HUES48 (cell line): Measurements from ENCODE around the gene BRF1.
"Not testable (repeated sequence)": the region's sequence is repeated elsewhere in the genome, so short reads cannot be mapped to it uniquely, and the experiment has no call there.

ENCODE experiments used
- H3K27ac ChIP-seq: one replicate; pipeline ENCODE4 v1.7.0; 2013; ENCODE audit warnings: low read depth, low read length, inconsistent platforms
- H3K27me3 ChIP-seq: 2 replicates; pipeline ENCODE4 v1.6.1; 2013; ENCODE audit warnings: mild to moderate bottlenecking, low read length; ENCODE audit not compliant: control insufficient read depth, insufficient read depth
- H3K36me3 ChIP-seq: 2 replicates; pipeline ENCODE4 v1.6.1; 2013; ENCODE audit warnings: low read length; ENCODE audit not compliant: control insufficient read depth, insufficient read depth
- H3K4me1 ChIP-seq: 2 replicates; pipeline ENCODE4 v1.6.1; 2013; ENCODE audit warnings: mild to moderate bottlenecking, low read length; ENCODE audit not compliant: control insufficient read depth, insufficient read depth
- H3K4me3 ChIP-seq: 2 replicates; pipeline ENCODE4 v1.5.1; 2013; ENCODE audit warnings: mild to moderate bottlenecking, low read depth, low read length
- H3K9ac ChIP-seq: 2 replicates; pipeline ENCODE4 v1.6.1; 2013; ENCODE audit warnings: mild to moderate bottlenecking, low read depth, low read length, moderate library complexity
- H3K9me3 ChIP-seq: 2 replicates; pipeline ENCODE4 v1.6.1; 2013; ENCODE audit warnings: low read length; ENCODE audit not compliant: control insufficient read depth, insufficient read depth

Gene BRF1

DNA sequence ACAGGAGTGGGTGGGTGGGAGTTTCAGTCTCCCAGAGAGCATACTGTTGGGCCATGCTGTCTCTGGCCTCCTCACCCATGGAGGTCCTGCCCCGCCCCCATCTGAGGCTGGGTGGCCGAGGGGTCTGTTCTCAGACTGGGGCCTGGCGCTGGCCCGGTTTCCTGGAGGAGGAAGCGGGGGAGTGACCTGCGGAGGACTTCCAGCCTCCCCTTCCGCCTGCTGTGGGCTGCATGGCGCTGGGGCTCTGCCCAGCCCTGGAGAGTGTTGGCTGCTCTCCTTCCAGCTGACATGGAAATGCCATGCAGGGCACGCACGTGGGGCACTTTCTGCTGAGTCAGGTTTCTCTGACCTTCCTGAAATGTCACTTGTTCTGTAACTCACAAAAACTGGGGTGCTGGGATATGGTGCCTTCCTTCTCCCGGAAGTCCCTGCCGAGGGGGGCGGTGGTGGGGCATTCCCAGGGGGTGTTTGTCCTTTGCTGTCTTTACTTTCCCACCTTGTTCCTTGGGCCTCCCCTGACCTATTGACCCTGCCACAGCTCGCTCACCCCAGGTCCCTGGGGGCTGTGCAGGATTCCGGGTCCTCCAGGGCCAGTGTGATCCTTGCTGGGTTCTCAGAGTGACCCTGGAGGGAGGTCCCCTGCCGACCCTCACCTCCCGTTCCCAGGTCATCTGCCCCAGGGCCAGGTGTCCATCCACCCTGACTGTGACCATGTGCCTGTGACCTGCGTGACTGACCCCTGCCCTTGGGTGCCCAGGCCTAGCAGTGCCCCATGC, 37.4 kb upstream of the BRF1 start:
- no peak overlapping the region for H3K27ac ChIP-seq
- 0 out of 2 replicates have a peak, but pooled peaks cover 3% of the 10 kb centered on the region for H3K4me1 ChIP-seq
- no peaks in the 10 kb centered on the region for H3K9me3 ChIP-seq
- H3K36me3 ChIP-seq: peaks cover 4% of the 10 kb centered on the region; the same call in 1 of the 2 replicates
- H3K27me3 ChIP-seq: no peaks in the 10 kb centered on the region
- no peak overlapping the region for H3K4me3 ChIP-seq
- H3K9ac ChIP-seq: no peak overlapping the region

GRCh38 chr14:105337433-105337832, 36.6 kb upstream of the BRF1 start:
- Histone ChIP-seq H3K36me3 (peaks cover 4% of the 10 kb centered on the region; the same call in 1 of the 2 replicates), H3K9me3 (no peaks in the 10 kb centered on the region), H3K27ac (no peak overlapping the region), H3K4me1 (no peaks in the 10 kb centered on the region), H3K4me3 (no peak overlapping the region), H3K9ac (no peak overlapping the region), H3K27me3 (no peaks in the 10 kb centered on the region)

DNA sequence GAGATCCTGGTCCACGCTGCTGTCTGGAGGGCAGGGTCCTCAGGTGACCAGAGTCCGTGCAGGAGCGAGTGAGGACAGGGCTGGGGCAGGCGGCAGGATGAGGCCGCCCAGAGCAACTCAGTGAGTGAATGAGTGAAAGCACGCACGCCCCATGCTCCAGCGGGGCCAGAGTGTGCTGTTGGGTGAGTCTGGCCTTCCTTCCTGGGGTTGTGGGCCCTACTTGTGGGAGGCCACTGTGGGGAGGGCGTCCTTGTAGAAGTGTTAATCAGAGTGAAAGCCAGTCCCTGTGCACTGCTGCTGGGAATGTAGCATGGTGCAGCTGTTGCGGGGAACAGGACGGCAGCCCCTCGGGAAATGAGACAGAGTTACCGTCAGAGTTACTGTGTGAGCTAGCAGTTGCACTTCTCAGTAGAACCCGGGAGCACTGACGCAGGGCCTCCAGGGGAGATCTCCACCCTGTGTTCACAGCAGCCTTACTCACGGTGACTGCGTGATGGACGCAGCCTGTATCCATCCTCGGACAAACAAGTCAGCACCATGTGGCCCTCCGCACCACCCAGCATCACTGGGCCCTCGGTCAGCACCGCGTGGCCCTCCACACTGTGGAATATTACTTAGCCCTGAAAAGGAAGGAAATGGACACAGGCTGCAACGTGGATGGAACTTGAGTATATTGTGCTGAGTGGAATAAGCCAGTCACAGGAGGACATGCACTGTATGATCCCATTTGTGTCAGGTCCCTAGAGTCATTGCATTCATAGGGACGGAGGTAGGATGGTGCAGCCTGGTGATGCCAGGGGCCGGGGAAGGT, 35.9 kb upstream of the BRF1 start:
- Histone ChIP-seq H3K4me1 (no peaks in the 10 kb centered on the region), H3K27ac (no peak overlapping the region), H3K36me3 (peaks cover 4% of the 10 kb centered on the region; the same call in 1 of the 2 replicates), H3K9me3 (no peaks in the 10 kb centered on the region), H3K9ac (no peak overlapping the region), H3K4me3 (no peak overlapping the region), H3K27me3 (no peaks in the 10 kb centered on the region)

DNA sequence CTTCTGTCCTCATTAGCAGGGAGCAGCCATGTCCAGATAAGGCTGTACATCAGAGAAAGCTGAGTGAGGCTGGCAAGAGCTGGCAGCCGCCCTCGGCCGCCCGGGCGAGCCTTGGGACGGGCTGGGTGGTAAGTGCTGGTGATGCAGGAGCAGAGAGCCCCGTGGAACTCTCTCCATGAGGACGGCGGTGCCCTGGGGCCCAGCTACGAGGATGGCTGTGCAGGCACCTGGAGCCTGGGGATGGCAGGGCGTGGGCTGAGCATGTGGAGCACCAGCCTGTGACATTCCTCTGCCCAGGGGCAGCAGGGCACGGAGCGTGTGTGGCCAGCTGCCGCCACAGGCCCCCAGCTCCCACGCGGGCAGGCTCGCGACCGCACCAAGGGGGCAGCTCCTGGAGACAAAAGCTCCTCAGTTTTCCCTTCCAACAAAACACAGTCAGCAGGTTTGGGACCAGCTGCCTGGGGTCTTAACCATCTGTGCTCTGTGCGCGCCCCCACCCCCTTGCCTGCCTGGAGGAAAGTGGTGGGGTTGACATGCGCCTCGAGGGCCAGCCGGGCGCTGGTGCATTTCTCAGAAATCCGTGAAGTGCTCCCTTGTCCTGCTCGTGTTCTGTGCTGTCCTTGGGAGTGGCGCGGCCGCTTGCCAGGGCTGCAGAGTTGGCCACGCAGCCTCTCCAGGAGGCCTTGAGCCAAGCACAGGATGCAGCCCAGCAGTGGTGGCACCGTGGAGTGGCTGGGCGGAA, 35.1 kb upstream of the BRF1 start:
- no peak overlapping the region for H3K27ac ChIP-seq
- H3K9me3 ChIP-seq: no peaks in the 10 kb centered on the region
- H3K9ac ChIP-seq: no peak overlapping the region
- peaks cover 4% of the 10 kb centered on the region; the same call in 1 of the 2 replicates for H3K36me3 ChIP-seq
- H3K4me1 ChIP-seq: no peaks in the 10 kb centered on the region
- no peaks in the 10 kb centered on the region for H3K27me3 ChIP-seq
- no peak overlapping the region for H3K4me3 ChIP-seq

DNA sequence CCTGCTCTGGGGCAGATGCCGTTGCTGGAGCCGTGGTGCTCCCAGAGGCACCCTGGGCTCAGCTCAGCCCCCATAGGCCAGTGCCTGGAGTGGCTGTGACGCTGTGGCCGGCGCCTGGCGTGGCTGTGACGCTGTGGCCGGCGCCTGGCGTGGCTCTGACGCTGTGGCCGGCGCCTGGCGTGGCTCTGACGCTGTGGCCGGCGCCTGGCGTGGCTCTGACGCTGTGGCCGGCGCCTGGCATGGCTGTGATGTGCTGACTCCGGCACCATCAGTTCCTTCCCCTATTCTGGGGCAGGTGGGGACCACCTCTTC, 34.4 kb upstream of the BRF1 start:
- not testable (repeated sequence) for H3K27ac ChIP-seq, H3K36me3 ChIP-seq, H3K27me3 ChIP-seq, H3K9ac ChIP-seq, H3K4me3 ChIP-seq, H3K9me3 ChIP-seq, H3K4me1 ChIP-seq

DNA sequence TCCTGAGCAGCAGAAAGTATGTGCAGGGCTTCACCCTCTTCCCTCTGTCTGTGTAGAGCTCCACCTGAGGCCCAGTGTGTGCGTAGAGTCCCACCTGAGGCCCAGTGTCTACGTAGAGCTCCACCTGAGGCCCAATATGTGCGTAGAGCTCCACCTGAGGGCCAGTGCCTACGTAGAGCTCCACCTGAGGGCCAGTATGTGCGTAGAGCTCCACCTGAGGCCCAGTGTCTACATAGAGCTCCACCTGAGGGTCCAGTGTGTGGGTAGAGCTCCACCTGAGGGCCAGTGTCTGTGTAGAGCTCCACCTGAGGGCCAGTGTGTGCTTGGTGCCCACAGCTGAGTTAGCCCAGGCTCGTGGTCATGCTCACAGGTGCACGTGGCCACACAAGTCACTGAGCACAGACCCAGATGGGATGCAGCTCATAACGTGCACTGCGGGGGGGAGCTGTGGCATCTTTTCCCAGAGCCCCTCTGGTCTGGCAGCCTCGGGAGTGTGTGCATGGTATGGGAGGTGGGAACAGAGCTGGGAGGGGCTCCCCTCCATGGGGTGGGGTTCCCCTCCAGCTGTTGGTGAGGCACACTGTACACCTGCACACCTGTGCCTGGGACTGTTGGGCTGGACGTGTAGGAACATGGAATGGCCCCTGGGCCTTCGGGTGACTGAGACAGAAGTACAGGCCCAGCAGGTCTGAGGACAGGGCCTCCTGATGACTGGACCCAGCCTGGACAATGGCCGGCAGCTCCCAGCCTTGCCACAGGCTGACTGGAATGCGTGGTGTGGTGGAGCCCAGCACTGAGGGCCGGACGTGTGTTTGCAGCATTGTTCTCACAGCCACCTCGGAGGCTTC, 33.8 kb upstream of the BRF1 start:
- Histone ChIP-seq H3K4me3 (no peak overlapping the region), H3K36me3 (peaks cover 4% of the 10 kb centered on the region; the same call in 1 of the 2 replicates), H3K9ac (no peak overlapping the region), H3K4me1 (peaks cover 8% of the 10 kb centered on the region), H3K27ac (no peak overlapping the region), H3K27me3 (no peaks in the 10 kb centered on the region), H3K9me3 (no peaks in the 10 kb centered on the region)

- Histone ChIP-seq H3K4me1 (peaks cover 11% of the 10 kb centered on the region), H3K9me3 (no peaks in the 10 kb centered on the region), H3K4me3 (no peak overlapping the region), H3K9ac (no peak overlapping the region), H3K27ac (no peak overlapping the region), H3K36me3 (peaks cover 4% of the 10 kb centered on the region; the same call in 1 of the 2 replicates), H3K27me3 (no peaks in the 10 kb centered on the region)
These were observed 33.0 kb upstream of the BRF1 start for GRCh38 chr14:105333613-105334364.

DNA sequence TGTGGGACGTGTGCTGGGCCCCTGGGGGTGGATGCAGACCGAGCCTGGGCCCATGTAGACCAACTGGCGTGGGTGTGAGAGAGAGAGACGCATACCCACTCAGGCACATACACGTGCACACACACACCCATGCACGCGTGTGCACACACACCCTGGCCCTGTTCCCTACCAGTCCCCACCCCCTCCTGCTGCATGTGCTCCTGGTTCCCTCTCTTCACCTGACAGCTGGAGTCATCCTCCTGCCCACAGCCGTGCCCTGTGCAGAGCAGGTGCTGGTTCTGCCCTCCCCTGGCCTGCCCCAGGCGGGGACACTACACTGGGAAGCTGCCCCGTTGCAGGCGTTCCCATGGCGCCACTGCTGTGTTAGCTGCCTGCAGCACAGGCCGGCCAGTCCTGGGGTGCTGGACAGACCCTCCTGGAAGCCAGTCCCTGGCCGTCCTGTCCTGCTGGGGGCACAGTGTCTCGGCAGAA, 32.3 kb upstream of the BRF1 start:
- H3K4me3 ChIP-seq: no peak overlapping the region

GRCh38 chr14:105332350-105332874, 31.6 kb upstream of the BRF1 start:
- Histone ChIP-seq H3K27ac (no peak overlapping the region), H3K4me3 (no peak overlapping the region), H3K9ac (no peak overlapping the region), H3K27me3 (no peaks in the 10 kb centered on the region), H3K4me1 (peaks cover 23% of the 10 kb centered on the region), H3K36me3 (peaks cover 4% of the 10 kb centered on the region; the same call in 1 of the 2 replicates), H3K9me3 (no peaks in the 10 kb centered on the region)

More for the DNA sequence above, 32.3 kb upstream of the BRF1 start:
- H3K27me3 ChIP-seq: no peaks in the 10 kb centered on the region
- no peak overlapping the region for H3K9ac ChIP-seq
- H3K36me3 ChIP-seq: peaks cover 4% of the 10 kb centered on the region; the same call in 1 of the 2 replicates
- no peaks in the 10 kb centered on the region for H3K9me3 ChIP-seq
- peaks cover 19% of the 10 kb centered on the region for H3K4me1 ChIP-seq
- H3K27ac ChIP-seq: no peak overlapping the region
